NCI-H1417 treated with DMSO at 0.1 percent for 48 hours (cell line): Measurements from ENCODE around the gene OR11A1.
"Not testable (repeated sequence)": the region's sequence is repeated elsewhere in the genome, so short reads cannot be mapped to it uniquely, and the experiment has no call there.

ENCODE experiments used
- DNase-seq: peaks from one replicate; lab custom pipeline; 2025; lab: John Stamatoyannopoulos, UW

The OR11A1 gene

GRCh38 chr6:29478740-29479139 is 21.9 kb upstream of the OR11A1 start:
- DNase-seq, result no peak

DNA sequence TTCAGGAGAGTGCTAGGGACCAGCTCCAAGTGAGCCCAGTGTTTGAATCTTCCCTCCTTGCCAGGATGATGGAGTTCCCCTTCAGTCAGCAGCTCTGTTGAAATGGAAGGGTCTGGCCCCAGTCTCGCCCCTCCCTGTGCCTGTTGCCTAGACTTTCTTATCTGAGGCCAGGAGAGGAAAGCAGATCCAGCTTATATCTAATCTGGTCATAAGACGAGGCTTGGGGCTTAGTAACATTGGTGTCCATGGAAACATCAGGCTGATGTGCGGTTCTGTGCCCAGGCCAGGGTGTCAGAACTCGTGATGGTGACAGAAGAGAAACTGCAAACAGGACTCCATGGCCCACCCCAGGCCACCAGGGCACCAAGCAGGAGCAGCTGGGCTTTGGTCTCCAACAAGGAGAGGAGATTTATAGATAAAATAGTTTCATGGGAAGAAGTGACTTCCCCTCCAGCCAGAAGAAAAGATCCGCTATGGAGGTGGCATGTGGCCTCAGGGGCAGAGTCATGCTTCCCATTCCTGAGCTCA is 21.1 kb upstream of the OR11A1 start:
- DNase-seq, result no peak

DNA sequence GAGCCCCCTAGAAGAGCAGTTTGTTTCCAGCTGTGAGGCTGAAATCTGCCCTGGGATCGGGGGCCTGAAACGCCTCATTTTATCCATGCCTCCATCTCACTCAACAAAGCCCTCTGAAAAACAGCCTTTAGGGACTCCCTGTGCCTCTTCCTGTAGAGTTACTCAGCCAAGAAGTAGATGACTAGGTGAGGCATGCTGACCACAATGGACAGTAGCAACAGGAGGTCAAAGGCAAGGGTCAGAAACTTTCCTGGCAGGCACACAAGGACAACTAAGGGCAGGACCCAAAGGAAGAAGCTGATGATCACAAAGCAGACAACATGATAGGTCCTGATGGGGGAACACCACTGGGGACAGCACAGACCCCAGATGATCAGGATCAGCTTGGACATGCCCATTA is 18.1 kb upstream of the OR11A1 start:
- no peak for DNase-seq

GRCh38 chr6:29466241-29466640 is 9.4 kb upstream of the OR11A1 start:
- no peak for DNase-seq

DNA sequence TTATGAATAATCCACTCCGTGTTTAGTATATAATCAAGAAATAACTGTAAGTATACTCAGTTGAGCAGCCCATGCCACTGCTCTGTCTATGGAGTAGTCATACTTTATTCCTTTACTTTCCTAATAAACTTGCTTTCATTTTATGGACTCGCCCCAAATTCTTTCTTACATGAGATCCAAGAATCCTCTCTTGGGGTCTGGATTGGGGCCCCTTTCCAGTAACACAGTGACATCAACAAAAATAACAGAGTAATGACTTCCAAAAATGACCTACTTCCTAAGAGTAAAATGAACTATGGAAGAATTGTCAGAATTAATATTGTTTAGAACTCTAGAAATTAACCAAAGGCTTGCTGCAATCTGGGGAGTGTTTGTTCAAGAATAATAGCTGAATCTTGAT is 8.9 kb upstream of the OR11A1 start:
- DNase-seq, result no peak

DNA sequence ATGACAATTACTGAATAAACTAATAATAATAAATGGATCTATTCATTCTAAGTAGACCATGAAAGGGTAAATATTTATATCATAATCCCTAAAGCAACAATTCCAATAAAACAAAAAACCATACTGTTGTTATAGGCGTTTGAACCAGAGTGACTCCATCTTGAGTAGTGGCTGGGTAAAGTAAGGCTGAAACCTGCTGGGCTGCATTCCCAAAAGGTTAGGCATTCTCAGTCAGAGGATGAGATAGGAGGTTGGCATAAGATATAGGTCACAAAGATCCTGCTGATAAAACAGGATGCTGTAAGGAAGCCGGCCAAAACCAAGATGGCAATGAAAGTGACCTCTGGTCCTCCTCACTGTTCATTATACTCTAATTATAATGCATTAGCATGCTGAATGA is 8.4 kb upstream of the OR11A1 start:
- DNase-seq, result no peak

- DNase-seq, result no peak
These were observed 5.2 kb upstream of the OR11A1 start for GRCh38 chr6:29462022-29462421.

DNA sequence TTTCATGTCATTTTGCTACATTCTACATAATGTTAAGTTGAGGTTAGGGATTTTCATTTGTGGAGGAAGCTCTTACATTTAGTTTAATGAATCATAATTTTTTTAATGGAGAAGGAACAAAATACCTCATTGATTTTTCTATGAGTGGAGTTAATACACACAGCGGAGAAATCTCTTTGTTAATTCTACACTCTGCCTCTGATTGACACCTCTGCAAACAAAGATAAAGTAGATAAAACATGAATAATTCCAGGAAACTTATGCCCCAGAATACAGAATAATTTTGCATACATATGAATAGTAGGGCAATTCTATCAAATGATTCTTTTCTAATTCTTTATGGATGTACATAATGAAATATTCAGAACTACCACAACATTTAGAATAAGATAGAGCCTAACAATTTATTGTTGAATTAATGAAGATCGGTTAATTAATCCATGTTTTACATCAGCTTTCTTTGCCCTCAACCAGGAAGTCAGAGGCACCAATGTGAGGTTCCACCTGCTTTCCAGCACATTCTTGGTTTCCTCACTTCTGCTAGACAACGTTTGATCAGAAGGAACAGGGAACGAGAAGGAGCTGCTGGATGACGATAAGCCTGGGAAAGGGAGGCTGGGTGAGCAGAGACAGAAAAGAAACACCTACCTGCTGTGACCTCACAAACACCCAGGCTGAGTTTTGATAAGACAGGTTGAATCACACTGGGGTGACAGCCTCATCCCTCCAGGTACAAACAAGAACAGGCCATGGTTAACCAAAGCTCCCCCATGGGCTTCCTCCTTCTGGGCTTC is 4.3 kb upstream of the OR11A1 start:
- no peak for DNase-seq

GRCh38 chr6:29451471-29452193 is 5.2 kb downstream of the OR11A1 start:
- DNase-seq, result no peak

DNA sequence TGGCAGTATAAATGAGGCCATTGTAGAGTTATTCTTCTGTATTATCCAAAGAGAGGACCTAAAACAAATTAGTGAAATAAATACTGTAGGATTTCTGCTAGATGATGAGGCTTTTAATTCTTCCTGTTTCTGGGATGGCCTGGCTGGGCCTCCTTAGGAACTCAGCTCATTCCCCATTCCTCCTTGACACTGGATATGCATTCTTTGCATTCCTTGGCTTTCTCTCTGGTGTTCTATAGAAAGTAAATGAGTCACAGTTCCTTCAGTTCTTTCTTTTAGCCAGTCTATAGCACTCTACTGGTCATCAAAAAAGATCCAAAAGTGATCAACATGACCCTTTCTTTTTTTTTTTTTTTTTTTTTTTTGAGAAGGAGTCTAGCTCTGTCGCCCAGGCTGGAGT is 9.2 kb downstream of the OR11A1 start:
- DNase-seq, result no peak

DNA sequence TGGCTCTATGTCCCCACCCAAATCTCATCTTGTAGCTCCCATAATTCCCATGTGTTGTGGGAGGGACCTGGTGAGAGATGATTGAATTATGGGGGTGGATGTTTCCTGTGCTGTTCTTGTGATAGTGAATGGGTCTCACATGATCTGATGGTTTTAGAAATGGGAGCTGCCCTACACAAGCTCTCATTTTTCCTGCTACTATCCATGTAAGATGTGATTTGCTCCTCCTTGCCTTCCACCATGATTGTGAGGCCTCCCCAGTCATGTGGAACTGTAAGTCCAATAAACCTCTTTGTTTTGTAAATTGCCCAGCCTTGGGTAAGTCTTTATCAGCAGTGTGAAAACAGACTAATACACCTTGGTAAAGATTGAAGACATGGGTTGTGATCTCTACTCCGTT is 12.8 kb downstream of the OR11A1 start:
- not testable (repeated sequence) for DNase-seq

DNA sequence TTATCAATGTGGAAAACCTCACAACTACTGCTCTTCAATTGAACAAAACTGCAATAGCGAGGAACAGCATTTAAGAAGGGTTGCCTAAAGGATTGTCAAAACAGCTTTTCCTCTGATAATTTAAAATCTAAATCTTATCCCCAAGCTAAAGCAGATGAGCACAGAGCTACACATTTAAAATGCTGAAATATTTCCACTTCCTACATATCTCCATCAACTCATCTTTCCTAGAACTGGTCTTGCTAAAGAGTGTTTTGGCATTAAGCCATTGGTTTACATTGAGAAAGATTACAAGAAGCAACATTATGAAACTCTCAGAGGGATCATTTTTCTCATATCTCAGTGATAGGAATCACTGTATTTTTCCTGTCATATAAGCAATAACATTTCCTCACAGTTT is 14.2 kb downstream of the OR11A1 start:
- no peak for DNase-seq

DNA sequence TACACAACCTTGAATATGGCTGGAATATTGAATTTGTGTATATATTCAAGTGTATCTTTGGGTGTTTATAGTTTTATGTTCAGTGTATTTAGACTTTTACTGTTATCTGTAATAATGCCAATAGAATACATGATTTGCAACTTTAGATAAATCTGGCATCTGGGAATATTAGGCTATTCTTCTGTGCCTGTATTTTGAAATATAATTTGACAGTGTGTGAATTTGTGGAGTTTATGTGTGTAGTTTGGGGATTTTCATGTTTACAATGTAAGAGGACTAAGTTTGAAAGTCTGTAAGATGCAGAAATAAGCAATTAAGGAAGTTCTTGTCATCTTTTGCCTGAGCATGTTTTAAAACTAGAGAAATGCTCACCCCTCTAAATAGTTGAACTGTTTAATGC is 17.9 kb downstream of the OR11A1 start, which contains the start of gene OR10C1:
Gene OR10C1 (plus strand): TSS at position 301 of the 400 bp plus-strand sequence. CDS start 710 bp downstream, outside the sequence.
- no peak for DNase-seq

DNA sequence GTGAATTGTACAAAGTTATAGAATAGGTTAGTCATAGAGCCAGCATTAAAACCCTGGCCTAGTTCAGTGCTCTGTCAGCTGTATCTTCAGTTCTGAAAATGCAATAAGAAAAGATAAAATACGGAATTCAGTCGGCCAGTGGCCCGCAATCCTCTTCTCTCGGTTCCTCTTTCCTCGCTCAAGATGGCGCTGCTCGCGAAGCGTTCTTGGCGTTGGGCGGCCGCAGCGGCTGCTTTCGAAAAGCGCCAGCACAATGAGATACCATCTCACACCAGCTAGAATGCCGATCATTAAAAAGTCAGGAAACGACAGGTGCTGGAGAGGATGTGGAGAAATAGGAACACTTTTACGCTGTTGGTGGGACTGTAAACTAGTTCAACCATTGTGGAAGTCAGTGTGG is 20.1 kb downstream of the OR11A1 start:
- DNase-seq, result not testable (repeated sequence)

GRCh38 chr6:29426654-29427053 is 30.2 kb downstream of the OR11A1 start:
- no peak for DNase-seq

DNA sequence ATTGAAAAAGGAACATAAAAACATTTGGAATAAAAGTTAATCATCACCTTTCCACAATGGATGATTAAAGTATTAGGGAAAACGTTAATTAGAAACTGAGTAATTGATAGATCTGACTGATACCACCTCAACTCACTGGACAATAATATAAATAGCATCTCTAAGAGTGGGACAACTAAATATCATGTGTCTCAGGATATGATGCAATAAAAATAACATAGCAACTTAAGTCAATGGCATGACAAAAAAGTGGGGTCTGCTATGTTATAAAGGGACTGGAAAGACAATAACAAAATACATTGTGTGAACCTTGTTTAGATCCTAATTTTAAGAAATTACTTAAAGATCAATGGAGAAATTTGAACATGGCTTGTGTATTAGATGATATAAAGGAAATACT is 31.8 kb downstream of the OR11A1 start:
- no peak for DNase-seq

- DNase-seq, result no peak
These were observed 32.3 kb downstream of the OR11A1 start for GRCh38 chr6:29424575-29424974.

- DNase-seq, result no peak
These were observed 32.7 kb downstream of the OR11A1 start for GRCh38 chr6:29424168-29424567.

GRCh38 chr6:29419516-29419915 is 37.4 kb downstream of the OR11A1 start:
- no peak for DNase-seq

- DNase-seq, result no peak
These were observed 42.3 kb downstream of the OR11A1 start, which contains the start of gene OR12D1 for GRCh38 chr6:29414588-29414987. OR12D1 (plus strand) TSS chr6:29414928.

GRCh38 chr6:29403801-29404200 is 53.1 kb downstream of the OR11A1 start:
- DNase-seq, result no peak

- no peak for DNase-seq
These were observed 57.3 kb downstream of the OR11A1 start for GRCh38 chr6:29399525-29399924.

- no peak for DNase-seq
These were observed 61.5 kb downstream of the OR11A1 start, which contains the start of gene OR12D2 for GRCh38 chr6:29395331-29395730. OR12D2 (plus strand) TSS chr6:29395631; CDS start chr6:29396700, 1,069 bp downstream.
